ENCODE data around the gene GPC6. TPM values are rescaled to one million over a fixed set of nuclear protein-coding genes. Genes with fewer than 3 reads are reported as not detected.

Gene GPC6
- total and polyA plus RNA-seq, 4 donors = 5.0 to 37.4 (median 18.9) TPM

DNA sequence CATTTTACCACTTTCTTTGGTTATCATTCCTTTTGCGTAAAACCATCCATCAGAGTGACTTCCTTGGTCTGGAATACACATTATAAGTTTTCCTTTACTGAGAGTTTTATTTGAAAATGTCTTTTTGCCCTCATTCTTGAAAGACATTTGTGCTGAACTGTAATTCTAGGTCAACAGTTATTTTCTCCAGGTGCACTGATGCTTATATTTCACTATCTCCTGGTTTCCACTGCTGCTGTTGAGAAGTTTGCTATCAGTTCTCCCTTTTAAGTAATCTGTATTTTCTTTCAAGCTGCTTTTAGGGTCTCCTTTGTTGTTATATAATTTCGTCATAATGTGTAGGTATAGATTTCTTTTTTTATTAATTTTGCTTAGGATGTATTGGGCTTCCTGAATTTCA lies 1092.9 kb downstream of the GPC6 start:
- Histone ChIP-seq H3K9me3 (ENCODE audit: control insufficient read depth, low read length) (no peaks in the 10 kb centered on the region), H3K4me3 (ENCODE audit: low read length in 2 of 2) (no peak overlapping the region), H3K27ac (ENCODE audit: low read depth in 1 of 2, low read length in 2 of 2) (no peak overlapping the region), H3K4me1 (ENCODE audit: control insufficient read depth in 1 of 2, insufficient read depth in 2 of 2, low read length in 2 of 2) (no peaks in the 10 kb centered on the region), H3K36me3 (ENCODE audit: control insufficient read depth in 1 of 2, insufficient read depth in 2 of 2, low read length in 1 of 2) (no peaks in the 10 kb centered on the region), H3K27me3 (ENCODE audit: control insufficient read depth in 1 of 2, insufficient read depth in 2 of 2, low read length in 1 of 2) (no peaks in the 10 kb centered on the region)
- 97 to 100% methylated on average over 2 of the region's 2 CpGs for WGBS, 2 donors
- intact Hi-C loops (cut with DNase I) = no loop called here
- ATAC-seq (ENCODE audit: low FRiP score) = no peak
- DNase-seq = no peak

DNA sequence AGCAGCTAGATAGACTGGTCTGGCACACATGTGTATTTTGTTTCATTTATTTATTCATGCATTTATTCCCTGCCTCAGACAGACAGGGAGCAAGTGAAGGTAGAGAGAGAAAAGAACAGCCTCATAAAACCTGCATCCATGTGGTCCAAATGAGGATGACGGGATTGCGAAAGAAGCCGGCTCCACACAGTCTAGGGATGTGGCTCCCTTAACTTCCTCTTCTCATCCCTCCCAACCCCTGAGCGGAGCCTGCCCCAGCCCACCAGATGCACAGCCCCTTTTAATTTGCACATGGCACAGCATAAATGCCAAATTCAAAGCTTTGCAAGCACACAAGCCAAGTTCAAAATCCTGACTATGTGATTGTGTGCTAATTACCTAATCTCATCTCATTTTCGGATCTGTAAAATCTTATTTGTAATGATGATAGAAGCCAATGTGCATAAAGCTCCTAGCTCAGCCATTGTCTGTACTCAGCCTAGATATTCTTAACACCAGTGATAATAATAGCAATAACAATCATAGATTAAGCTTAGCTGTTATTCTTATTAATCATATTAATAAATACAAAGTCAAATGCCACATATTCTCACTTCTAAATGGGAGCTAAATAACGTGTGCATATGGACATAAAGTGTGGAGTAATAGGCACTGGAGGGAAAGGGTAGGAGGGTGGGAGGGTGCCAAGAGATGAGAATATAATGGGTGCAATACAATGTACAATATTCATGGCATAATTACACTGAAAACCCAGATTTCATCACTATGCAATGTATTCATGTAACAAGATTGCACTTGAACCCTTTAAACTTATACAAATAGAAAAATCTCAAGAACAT lies 1096.5 kb downstream of the GPC6 start:
- DNase-seq = no peak
- H3K4me3 ChIP-seq (ENCODE audit: low read length in 2 of 2) = no peak overlapping the region
- WGBS, 2 donors = 91 to 93% methylated on average over 6 of the region's 6 CpGs
- no peaks in the 10 kb centered on the region for H3K27me3 ChIP-seq (ENCODE audit: control insufficient read depth in 1 of 2, insufficient read depth in 2 of 2, low read length in 1 of 2)
- no peaks in the 10 kb centered on the region for H3K4me1 ChIP-seq (ENCODE audit: control insufficient read depth in 1 of 2, insufficient read depth in 2 of 2, low read length in 2 of 2)
- H3K9me3 ChIP-seq (ENCODE audit: control insufficient read depth, low read length) = no peaks in the 10 kb centered on the region
- ATAC-seq (ENCODE audit: low FRiP score) = no peak
- no peaks in the 10 kb centered on the region for H3K36me3 ChIP-seq (ENCODE audit: control insufficient read depth in 1 of 2, insufficient read depth in 2 of 2, low read length in 1 of 2)
- no peak overlapping the region for H3K27ac ChIP-seq (ENCODE audit: low read depth in 1 of 2, low read length in 2 of 2)
- intact Hi-C loops (cut with DNase I) = no loop called here

DNA sequence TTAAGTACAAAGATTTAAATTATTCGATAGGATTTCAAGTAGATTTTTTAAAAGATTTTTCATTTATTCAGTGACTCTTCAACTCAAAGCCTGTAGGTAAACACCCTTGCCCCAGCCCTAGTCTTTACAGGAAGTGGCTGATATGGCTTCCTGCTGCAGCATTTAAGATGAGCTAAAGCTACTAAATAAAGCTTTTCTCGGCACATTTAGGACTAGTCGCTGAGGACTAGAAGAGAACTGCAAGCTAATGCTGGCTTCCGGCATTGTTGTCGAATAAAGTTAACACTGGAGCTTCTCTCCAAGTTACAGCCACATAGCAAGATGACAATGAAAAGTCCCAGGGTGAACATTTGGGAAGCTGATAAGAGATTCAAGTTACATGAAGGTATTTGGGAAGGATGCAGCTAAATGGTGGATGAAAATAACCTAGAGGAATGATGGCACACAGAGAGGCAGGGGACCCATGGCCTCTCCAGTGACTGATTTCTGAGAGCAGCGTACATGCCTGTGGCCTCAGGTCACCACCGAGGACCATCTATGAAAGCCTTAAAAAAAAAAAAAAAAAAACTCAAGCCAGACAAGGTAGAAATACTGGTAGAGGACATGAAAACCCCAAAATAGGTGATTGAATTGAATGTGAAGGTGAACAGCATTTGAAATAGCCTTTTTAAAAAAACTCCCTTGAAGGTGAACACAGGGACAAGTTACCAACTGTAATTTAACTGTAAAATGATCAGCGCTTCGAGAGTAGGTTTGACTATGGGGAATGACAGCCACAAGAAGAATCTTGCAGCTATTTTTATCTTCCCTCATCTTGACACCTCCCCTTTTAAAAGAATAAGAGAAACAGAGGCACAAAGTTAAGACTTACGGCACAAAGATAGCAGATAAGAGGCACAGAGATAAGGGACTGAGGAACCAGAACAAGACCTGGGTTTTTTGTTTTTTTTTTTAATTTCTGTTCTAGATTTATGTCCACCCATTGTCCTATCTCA lies 1097.5 kb downstream of the GPC6 start:
- no peaks in the 10 kb centered on the region for H3K4me1 ChIP-seq (ENCODE audit: control insufficient read depth in 1 of 2, insufficient read depth in 2 of 2, low read length in 2 of 2)
- DNase-seq = no peak
- H3K36me3 ChIP-seq (ENCODE audit: control insufficient read depth in 1 of 2, insufficient read depth in 2 of 2, low read length in 1 of 2) = no peaks in the 10 kb centered on the region
- H3K9me3 ChIP-seq (ENCODE audit: control insufficient read depth, low read length) = no peaks in the 10 kb centered on the region
- no peaks in the 10 kb centered on the region for H3K27me3 ChIP-seq (ENCODE audit: control insufficient read depth in 1 of 2, insufficient read depth in 2 of 2, low read length in 1 of 2)
- WGBS, 2 donors = 80 to 84% methylated on average over 10 of the region's 10 CpGs
- H3K4me3 ChIP-seq (ENCODE audit: low read length in 2 of 2) = no peak overlapping the region
- intact Hi-C loops (cut with DNase I) = no loop called here
- no peak for ATAC-seq (ENCODE audit: low FRiP score)
- no peak overlapping the region for H3K27ac ChIP-seq (ENCODE audit: low read depth in 1 of 2, low read length in 2 of 2)

DNA sequence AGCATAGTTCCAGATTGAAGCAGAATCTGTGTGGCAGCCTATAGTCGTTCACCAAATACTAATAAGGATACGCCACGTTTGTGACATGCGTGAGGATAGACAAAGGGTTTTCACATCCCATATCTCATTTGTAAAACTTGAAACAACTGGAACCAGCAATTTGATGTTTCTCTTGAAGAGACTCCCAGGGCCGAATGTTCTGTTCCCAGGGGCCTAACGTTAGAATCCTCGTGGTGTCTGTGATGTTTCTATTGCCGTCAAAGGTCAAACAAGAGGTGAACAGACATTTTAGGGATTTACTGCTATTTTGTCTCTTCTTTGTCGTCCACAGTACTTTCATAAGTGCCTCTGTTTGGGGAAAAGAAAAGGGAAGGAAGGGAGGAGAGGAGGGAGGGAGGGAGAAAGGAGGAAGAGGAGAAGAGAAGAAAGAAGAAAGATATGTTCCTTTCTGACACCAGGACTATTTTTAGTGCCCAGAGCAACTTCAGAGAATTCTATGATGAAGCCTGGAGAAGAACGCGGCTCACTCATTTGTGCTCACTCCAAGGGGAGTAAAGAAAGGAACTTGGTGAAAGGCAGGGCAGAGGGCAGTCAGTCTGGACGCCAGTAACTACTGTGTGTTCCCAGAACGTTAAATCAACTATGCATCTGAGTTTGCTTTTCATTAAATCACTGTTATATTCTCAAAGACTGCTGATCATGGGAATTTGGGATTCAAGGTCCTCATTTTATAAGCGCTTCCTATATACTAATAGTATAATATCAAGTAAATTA lies 1098.3 kb downstream of the GPC6 start:
- no peak for DNase-seq
- no peak overlapping the region for H3K27ac ChIP-seq (ENCODE audit: low read depth in 1 of 2, low read length in 2 of 2)
- no peak for ATAC-seq (ENCODE audit: low FRiP score)
- intact Hi-C loops (cut with DNase I) = no loop called here
- H3K4me1 ChIP-seq (ENCODE audit: control insufficient read depth in 1 of 2, insufficient read depth in 2 of 2, low read length in 2 of 2) = peaks cover 0 to 2% of the 10 kb centered on the region in 2 donors
- WGBS, 2 donors = 80 to 81% methylated on average over 14 of the region's 14 CpGs
- H3K9me3 ChIP-seq (ENCODE audit: control insufficient read depth, low read length) = no peaks in the 10 kb centered on the region
- H3K36me3 ChIP-seq (ENCODE audit: control insufficient read depth in 1 of 2, insufficient read depth in 2 of 2, low read length in 1 of 2) = no peaks in the 10 kb centered on the region
- no peaks in the 10 kb centered on the region for H3K27me3 ChIP-seq (ENCODE audit: control insufficient read depth in 1 of 2, insufficient read depth in 2 of 2, low read length in 1 of 2)
- no peak overlapping the region for H3K4me3 ChIP-seq (ENCODE audit: low read length in 2 of 2)

DNA sequence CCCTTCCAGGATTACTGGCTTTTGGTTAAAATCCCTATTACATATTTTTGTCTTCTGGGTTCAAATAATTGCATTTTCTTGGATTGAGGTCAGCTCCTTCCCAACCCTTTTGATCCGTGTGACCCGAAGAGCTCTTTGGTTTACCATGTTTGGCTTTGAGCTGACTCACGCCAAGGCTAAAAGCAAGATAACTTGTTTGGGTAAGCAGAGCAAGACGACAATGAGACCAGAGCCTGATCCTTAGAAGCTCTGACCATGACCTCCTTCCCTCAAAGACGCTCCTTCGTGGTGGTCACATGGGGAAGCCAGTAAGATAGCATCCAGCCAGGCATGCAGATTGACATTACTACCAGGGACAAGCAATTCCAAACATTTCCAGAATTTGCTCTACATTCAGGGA lies 1099.0 kb downstream of the GPC6 start:
- no peak overlapping the region for H3K27ac ChIP-seq (ENCODE audit: low read depth in 1 of 2, low read length in 2 of 2)
- H3K4me3 ChIP-seq (ENCODE audit: low read length in 2 of 2) = no peak overlapping the region
- intact Hi-C loops (cut with DNase I) = no loop called here
- no peak for ATAC-seq (ENCODE audit: low FRiP score)
- no peaks in the 10 kb centered on the region for H3K9me3 ChIP-seq (ENCODE audit: control insufficient read depth, low read length)
- no peak for DNase-seq
- H3K36me3 ChIP-seq (ENCODE audit: control insufficient read depth in 1 of 2, insufficient read depth in 2 of 2, low read length in 1 of 2) = no peaks in the 10 kb centered on the region
- WGBS, 2 donors = 80 to 87% methylated on average over 6 of the region's 6 CpGs
- H3K27me3 ChIP-seq (ENCODE audit: control insufficient read depth in 1 of 2, insufficient read depth in 2 of 2, low read length in 1 of 2) = no peaks in the 10 kb centered on the region
- peaks cover 0 to 3% of the 10 kb centered on the region in 2 donors for H3K4me1 ChIP-seq (ENCODE audit: control insufficient read depth in 1 of 2, insufficient read depth in 2 of 2, low read length in 2 of 2)

DNA sequence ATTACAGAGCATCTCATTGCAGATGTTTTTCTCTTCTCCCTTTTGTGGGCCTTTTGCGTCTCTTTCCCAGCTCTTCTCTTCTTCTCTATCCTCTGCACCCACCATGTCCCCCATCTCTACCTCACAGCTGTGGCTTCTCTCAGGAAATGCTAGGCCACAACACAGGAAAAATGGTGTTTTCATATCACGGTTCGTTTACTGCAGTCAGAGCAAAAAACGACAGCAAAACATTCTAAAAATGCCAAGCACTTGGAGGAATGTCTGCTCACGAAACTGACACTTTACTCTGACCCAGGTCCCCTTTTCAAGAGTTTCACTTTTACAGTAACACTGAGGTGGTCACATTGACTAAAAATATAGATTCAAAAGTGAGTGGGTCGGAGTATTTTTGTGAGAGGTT lies 1100.7 kb downstream of the GPC6 start:
- no peaks in the 10 kb centered on the region for H3K27me3 ChIP-seq (ENCODE audit: control insufficient read depth in 1 of 2, insufficient read depth in 2 of 2, low read length in 1 of 2)
- intact Hi-C loops (cut with DNase I) = no loop called here

DNA sequence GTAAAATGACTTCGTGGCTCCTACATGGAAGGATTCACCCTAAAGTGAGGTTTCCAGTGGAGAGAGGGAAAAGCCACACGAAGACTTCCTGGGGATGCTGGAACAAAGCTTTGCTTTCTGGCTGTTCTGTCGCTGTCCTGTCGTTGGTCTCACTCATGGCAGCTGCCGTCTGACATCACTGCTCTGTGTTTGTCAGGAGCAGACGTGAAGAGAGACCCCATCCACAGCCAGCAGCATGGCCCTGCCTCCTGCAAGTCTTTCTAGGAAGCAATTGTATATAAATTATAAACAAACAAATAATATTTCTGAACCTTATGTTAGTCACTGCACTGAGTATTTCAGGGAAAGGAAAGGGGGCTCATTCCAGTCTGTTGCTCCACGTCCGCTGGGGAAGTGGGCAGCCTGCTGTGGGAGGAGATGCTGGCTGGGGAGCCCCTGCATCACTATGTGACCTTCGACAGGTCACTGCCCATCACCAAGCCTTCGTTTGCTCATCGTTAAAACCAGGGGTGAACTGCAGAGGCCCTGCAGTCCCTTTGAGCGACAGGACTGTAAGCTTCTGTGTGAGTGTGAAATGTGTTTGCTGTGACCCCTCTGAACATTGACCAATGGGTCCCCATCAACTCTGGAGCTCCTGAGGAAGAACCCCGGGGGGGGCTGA lies 1101.9 kb downstream of the GPC6 start:
- DNase-seq = no peak
- no peaks in the 10 kb centered on the region for H3K36me3 ChIP-seq (ENCODE audit: control insufficient read depth in 1 of 2, insufficient read depth in 2 of 2, low read length in 1 of 2)
- intact Hi-C loops (cut with DNase I) = no loop called here
- no peak for ATAC-seq (ENCODE audit: low FRiP score)
- WGBS, 2 donors = 91% methylated on average over 13 of the region's 13 CpGs
- no peak overlapping the region for H3K27ac ChIP-seq (ENCODE audit: low read depth in 1 of 2, low read length in 2 of 2)
- H3K4me3 ChIP-seq (ENCODE audit: low read length in 2 of 2) = no peak overlapping the region
- H3K4me1 ChIP-seq (ENCODE audit: control insufficient read depth in 1 of 2, insufficient read depth in 2 of 2, low read length in 2 of 2) = peaks cover 0 to 3% of the 10 kb centered on the region in 2 donors
- no peaks in the 10 kb centered on the region for H3K9me3 ChIP-seq (ENCODE audit: control insufficient read depth, low read length)
- H3K27me3 ChIP-seq (ENCODE audit: control insufficient read depth in 1 of 2, insufficient read depth in 2 of 2, low read length in 1 of 2) = no peaks in the 10 kb centered on the region

More for the DNA sequence above, 1100.7 kb downstream of the GPC6 start:
- WGBS, 2 donors = 45 to 60% methylated on average over 6 of the region's 6 CpGs
- DNase-seq (no peak), ATAC-seq (ENCODE audit: low FRiP score) (no peak)
- Histone ChIP-seq H3K9me3 (ENCODE audit: control insufficient read depth, low read length) (no peaks in the 10 kb centered on the region), H3K36me3 (ENCODE audit: control insufficient read depth in 1 of 2, insufficient read depth in 2 of 2, low read length in 1 of 2) (no peaks in the 10 kb centered on the region), H3K4me3 (ENCODE audit: low read length in 2 of 2) (no peak overlapping the region), H3K27ac (ENCODE audit: low read depth in 1 of 2, low read length in 2 of 2) (no peak overlapping the region), H3K4me1 (ENCODE audit: control insufficient read depth in 1 of 2, insufficient read depth in 2 of 2, low read length in 2 of 2) (peaks cover 0 to 3% of the 10 kb centered on the region in 2 donors)

DNA sequence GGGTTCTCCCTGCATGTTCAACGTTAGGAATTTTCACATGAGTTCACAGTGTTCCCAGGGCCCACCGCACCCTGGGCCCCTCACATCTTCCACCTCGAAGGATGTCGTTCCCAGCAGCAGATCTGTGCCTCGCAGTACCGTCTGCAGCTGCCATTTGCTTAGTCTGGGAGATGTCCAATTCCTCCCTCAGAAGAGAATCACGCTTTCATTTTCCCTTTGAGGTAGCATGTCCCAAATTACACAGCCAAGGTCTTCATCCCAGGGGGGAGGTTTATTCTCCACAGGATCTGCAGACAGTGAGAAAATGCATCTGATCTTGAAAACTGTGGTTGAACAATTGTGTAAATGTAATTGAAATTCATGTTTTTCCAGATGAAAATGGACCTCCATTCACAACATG lies 1102.7 kb downstream of the GPC6 start:
- no peaks in the 10 kb centered on the region for H3K36me3 ChIP-seq (ENCODE audit: control insufficient read depth in 1 of 2, insufficient read depth in 2 of 2, low read length in 1 of 2)
- DNase-seq = no peak
- intact Hi-C loops (cut with DNase I) = no loop called here
- H3K4me1 ChIP-seq (ENCODE audit: control insufficient read depth in 1 of 2, insufficient read depth in 2 of 2, low read length in 2 of 2) = peaks cover 0 to 3% of the 10 kb centered on the region in 2 donors
- 51 to 60% methylated on average over 7 of the region's 7 CpGs for WGBS, 2 donors
- H3K27me3 ChIP-seq (ENCODE audit: control insufficient read depth in 1 of 2, insufficient read depth in 2 of 2, low read length in 1 of 2) = no peaks in the 10 kb centered on the region
- no peak overlapping the region for H3K27ac ChIP-seq (ENCODE audit: low read depth in 1 of 2, low read length in 2 of 2)
- ATAC-seq (ENCODE audit: low FRiP score) = no peak
- no peak overlapping the region for H3K4me3 ChIP-seq (ENCODE audit: low read length in 2 of 2)
- no peaks in the 10 kb centered on the region for H3K9me3 ChIP-seq (ENCODE audit: control insufficient read depth, low read length)
